OCI-M1 (cell line): ENCODE data around the gene IGF1R.

Experiments
- DNase-seq: peaks from one replicate; lab custom pipeline; 2025; lab: John Stamatoyannopoulos, UW

The IGF1R gene

GRCh38 chr15:98671060-98672008, 23.0 kb downstream of the IGF1R start:
- no peak for DNase-seq

GRCh38 chr15:98673133-98673532, 24.8 kb downstream of the IGF1R start:
- no peak for DNase-seq

DNA sequence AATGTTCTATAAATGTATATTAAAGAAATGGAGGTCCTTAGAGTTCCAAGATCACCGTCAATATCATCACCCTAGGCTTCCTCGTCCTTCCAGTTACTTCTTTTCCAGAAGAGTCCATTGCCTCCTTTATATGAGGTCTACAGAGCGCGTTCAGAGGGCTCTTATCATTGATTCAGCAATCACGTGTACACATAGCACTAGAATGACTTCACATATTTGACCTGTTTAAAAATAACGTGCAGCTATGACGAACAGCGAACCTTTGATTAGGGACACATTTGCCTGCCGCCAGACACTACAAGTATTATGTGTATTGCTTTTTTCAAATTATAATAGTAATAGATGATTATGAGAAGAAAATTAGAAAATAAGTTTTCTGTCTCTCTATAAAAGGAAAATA, 26.0 kb downstream of the IGF1R start:
- DNase-seq, result peak; percentile 39

DNA sequence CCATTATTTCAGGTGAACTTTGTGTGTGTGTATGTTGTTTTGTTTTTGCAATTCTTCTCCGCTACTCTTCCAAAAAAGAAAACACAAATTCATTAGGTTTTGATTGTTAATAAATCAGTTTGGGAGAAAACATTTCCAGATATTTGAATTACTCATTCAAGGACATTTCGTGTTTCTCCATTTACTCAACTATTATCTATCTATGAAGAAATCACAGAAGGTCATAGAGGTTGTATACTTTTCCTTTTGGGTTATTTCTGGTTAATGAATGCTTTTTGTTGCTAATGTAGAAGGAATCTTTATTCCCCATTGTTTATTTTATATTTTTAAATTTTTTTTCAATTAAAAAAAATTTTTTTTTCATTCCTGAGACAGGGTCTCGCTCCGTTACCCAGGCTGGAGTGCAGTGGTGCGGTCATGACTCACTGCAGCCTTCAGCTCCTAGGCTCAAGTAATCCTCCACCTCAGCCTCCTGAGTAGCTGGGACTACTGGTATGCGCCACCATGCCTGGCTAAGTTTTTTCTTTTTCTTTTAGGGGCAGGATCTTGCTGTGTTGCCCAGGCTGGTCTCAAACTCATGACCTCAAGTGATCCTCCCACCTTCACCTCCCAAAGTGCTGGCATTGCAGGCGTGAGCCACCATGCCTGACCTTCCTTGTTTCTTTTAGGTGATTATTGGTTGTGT, 28.4 kb downstream of the IGF1R start:
- no peak for DNase-seq

DNA sequence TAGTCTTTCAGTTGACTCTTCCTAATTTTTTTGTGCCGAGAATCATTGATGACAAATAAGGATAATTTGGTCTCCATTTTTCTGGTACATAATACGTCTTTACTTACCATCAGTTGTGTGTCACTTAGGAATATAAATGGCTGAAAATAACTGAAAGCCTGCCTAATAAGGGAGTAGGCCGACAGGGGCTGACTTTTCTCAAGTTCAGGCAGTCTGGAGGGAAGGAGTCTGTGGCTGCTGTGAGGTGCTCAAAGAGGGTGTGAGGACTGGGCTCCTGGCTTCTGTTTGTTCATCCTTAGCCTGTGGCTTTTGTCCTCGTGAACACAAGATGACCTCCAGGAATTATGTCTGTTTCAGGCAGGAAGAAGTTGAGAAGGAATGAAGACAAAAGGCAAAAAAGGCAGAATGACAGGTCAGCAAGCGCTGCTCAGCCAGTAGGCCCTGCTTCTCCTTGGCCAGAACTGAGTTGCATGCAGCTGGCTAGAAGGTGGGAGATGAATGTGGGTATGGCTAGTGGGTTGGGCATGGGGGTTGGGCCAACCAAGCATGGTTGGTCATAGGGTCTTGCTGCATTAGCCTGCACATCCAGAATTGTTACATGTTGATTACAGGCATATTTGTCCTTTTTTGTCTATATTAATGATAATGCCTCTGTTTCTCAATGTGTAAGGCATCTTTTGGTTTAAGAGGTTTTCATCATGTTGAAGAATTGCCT, 29.2 kb downstream of the IGF1R start:
- DNase-seq, result no peak

DNA sequence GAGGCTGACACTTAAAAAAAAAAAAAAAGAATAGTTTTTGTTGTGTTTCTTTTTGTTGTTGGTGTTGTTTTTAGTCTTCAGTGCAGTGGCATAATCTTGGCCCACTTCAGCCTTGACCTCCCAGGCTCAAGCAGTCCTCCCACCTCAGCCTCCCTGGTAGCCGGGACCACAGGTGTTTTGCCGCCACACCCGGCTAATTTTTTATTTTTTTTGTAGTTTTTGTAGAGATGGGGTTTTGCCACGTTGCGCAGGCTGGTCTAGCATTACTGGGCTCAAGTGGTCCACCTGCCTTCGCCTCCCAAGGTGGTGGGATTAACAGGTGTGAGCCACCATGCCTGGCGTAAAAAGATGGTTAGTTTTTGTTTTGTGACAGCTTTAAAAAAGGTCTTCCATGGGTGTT, 30.1 kb downstream of the IGF1R start:
- no peak for DNase-seq

GRCh38 chr15:98681061-98681460, 32.7 kb downstream of the IGF1R start:
- no peak for DNase-seq

DNA sequence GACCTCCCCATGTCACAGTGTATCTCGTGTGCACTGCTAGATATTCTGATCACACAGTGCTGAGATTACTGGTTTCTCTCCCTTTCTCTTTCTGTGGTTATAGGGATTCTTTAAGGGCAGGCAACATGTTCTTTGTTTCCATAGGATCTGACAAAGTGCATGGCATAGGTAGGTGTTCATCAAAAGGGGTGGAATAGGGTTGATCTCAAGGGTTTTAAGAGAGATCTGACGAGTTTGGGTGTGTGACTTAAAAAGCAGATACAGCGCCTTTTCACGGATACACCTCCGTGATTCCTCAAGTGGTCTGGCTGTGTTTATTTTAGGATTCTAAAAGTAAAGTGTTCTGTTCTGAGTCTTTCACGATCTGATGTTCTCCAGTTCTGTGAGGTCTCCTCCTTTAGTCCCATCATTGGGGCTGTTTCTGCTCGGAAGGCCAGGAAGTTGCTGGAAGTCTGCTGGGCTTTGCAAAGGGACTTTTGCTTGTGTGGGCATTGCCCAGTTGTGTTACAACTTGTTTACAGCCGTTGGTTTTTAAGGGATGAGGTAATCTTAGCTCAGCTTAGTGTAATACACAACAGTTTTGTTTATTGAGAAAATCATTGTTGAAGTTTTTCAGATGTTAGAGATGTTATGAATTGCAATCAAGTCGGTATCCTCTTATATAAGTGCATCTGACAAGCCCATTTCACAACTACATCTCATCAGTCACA, 34.8 kb downstream of the IGF1R start:
- DNase-seq, result no peak

DNA sequence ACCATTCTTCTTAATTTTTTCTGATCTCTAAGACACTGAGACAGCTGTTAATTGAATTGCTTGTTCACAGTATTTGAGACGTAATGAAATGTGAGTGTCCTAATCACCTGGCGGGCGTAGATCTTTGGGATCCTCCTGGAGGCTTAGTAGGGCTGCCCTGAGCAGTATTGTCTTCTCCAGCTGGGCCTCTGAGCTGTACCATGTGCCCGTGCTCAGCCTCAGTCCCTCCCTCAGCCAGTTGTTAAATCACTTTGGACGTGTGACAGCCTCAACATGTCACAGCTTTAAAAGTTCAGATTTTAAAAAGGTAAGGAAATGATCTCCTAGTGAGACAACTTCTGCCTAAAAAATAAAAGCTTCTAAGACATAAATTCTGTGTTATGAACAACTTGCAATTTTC, 35.5 kb downstream of the IGF1R start:
- no peak for DNase-seq

DNA sequence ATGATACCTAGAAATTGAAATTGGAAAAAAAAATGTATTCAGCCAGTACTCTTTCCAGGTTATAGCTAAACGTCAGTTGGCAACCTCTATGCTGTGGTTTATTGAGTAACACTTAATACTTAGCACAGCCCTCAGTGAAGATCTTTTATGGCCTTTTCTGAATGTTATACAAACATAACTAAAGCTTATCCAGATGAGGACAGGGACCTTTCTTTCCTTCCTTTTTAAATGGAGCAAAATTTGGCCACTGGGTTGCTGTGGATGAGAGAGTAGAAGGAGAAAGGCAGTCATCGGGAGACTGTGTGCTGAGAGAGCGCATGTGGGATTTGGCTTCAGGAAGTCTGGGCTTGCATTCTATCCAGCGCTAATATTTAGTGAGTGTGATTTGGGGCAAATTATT, 36.1 kb downstream of the IGF1R start:
- DNase-seq, result peak; percentile 38

DNA sequence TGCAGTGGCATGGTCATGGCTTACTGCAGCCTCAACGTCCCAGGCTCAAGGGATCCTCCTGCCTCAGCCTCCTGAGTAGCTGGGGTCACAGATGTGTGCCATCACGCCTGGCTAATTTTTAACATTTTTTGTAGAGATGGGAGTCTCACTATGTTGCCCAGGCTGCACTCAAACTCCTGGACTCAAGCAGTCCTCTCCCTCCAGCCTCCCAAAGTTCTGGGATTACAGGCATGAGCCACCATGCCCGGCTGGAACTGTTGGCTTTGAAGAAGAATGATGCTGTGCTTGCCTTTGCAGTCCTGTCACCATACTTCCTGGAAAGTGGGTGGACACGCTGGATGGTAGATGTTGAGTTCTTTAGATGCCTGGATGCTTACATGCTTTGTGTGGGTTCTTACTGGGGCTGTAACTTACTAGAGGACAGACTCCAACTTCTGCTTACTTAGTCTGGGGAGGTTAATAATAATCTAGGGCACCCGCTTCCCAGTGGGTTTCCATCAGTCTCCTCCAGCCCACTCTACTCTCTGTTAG, 36.7 kb downstream of the IGF1R start:
- no peak for DNase-seq

DNA sequence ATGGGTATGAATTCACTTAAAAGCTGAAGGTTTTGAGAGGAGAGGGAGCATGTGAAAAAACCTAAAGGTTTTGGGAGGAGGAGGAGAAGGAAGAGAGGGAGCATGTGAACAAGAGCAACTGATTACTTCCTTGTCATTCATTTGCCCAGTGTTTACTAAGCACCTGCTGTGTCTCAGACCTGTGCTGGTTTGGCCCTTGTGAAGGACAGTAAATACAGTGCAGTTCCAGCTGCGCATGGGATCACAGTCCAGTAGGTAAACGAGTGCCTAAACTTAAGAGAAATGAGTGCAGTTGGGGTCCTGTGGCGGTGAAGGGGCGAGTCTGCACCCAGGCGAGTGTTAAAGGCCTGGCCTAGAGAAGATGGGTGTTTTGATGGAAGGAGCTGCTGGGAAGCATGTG, 38.6 kb downstream of the IGF1R start:
- DNase-seq, result no peak

DNA sequence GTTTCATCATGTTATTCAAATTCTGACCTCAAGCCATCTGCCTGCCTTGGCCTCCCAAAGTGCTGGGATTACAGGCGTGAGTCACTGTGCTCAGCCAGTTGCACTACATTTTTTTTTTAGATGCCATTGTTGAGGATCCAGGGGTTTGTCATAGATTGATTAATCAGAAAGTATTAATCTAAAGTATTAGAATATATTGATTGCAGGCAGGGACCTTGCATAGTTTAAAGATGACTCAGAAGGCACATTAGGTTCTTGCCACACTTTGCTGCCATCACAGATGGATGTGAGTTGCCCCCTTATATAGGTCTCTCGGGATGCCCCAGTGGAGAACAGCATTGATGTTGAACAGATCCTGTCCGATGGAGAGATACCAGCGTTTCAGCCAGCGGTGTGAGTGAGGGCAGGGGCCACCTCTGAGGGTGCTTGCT, 41.1 kb downstream of the IGF1R start:
- DNase-seq, result no peak

DNA sequence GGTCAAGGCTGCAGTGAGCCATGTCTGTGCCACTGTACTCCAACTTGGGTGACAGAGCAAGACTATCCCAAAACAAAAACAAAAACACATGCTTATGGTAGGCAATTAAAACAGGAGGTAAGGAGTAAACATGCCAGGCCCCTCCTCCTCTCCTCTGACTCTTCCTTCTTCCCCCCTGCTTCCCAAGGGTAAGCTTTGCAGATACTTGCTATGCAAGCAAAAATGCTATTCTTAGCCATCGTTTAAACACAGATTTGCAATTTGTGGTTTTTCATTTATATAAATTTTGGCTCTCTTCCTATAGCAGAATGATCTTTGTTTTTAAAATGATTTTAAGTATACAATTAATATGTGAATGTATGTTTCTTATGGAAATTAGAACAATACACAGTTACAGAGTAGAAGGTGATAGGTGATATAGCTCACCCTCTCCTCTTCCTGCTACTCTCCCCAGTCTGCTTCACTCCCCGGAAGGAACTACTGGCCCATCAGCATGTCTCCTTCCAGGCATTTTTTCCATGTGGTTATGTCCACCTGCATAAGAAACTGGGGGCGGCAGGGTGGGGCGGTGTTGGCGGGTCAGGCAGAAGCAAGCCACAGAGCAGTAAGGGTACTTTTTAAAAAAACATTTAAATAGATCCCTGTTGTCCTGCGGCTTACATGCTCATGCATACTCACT, 42.1 kb downstream of the IGF1R start:
- no peak for DNase-seq

DNA sequence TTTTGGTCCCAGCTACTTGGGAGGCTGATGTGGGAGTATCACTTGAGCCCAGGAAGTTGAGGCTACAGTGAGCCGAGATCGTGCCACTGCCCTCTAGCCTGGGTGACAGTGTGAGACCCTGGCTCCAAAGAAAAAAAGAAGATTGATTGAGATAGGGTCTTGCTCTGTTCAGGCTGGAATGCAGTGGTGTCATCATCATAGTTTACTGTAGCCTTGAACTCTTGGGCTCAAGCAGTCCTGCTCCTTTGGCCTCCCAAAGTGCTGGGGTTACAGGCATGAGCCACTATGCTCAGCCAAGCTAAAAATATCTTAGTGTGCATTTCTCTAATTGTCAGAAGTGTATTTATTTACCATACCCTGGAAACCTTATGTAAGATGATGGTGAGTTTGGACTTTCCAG, 43.9 kb downstream of the IGF1R start:
- no peak for DNase-seq

- DNase-seq, result no peak
Measured at GRCh38 chr15:98694161-98694560, 45.8 kb downstream of the IGF1R start.

DNA sequence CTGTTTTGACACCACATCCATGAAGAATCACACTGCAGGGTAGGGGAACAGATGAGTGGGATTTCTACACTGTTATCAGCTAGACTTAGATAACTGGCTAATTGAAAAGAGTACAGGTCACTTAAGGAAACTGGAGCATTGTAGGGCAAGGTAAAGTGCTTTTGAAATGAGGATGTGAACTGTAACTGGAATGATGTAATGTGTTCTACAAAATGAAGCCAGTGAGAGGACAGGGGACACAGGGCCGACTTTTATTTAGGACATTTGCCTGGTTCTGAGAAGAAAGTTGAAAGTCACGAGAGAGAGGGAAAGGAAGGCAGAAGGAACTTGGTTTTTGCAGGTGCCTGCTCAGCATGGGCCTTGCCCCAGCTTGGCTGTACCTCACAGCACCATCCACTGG, 50.5 kb downstream of the IGF1R start:
- DNase-seq, result no peak

DNA sequence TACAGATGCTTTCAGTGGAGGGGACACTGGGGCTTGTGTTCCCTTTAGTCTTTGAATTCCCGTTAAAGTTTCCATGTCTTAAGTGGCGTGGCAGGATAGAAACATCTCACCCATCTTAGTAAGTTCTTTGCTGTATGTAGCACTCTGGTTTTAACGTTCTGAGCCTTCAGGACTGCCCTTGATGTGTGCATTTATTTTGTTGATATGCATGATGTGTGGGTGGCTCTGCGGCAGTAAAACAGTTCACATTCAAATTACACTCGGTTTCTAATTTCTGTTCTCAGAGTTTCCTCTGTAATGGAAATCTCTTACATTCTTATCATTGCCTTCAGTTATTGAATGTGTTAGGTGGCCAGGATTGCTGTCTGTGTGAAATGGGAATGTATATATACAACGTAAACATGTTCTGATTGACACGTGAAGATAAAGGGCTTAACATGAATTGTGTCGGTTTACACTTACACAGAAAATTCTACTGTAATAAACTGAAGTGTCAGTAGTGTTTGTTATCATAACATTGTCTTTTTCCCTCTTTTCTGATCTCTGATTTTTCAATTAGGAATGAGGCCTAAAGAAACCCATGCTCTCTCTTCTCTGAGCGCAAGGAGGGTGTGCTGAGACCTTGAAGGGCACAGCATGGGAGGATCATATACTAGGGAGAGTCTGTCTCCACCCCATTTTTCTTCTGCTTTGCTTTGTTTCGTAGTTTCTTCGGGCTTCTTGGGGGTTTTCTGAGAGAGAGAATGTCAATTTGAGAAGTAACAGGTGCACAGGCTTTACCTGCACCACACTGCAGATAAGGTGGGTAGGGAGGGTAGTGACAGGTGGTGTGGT, 51.5 kb downstream of the IGF1R start:
- no peak for DNase-seq

DNA sequence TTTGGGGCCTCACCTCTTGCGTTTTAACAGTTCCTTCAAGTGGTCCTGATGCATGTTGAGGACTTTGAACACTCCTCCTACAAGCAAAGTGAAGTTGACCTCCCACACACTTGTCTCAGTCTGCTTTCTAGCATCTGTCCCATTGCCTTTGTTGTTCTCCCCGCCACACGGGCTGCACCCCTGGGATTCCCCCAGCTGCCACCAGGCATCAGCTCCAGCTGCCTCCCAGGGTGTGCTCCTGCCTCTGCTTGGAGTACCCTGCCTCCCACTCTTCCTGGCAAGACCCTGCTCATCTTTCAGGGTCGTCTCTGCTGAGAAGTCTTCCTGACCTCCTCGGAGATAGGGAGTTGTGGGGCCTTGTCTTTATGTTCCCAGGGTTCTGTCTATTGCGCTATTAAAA, 52.2 kb downstream of the IGF1R start:
- DNase-seq, result no peak

DNA sequence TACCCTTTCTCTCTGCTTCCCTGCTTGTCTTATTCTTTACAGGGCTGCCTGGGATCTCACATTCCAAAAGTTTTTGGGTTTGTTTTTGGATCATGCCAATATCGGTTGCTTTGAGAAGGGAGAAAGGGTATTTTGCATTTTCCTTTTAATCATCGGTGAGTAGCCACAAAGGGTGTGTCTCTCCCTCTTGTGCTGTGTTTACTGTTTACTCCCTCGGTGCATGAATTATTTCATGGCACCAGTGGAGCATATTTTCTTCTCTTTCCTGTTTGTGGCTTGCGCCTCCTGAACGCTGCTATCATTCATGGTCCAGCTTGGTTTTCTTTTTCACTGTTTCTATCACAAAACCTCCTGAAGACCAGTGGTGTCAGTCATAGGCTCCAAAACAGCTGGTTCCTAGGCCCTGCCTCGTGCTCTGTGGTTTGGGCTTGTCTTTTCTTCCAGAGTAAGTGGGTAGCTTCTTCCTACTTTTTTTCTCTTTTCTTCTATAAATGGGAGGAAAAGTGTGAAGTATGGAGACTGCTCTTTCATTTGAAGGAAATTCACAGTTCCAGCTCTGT, 54.9 kb downstream of the IGF1R start:
- peak; percentile 67 for DNase-seq
